HCT116 (cell line): Measurements from ENCODE around the gene SYAP1. TPM values are rescaled to one million over a fixed set of nuclear protein-coding genes. Genes with fewer than 3 reads are reported as not detected.

ENCODE experiments used
- ATAC-seq: fragments of 200-7000 bp; cut with Tn5 transposase; 2 replicates; pipeline ENCODE4 v1.9.1; 2020; ENCODE audit warnings: mild to moderate bottlenecking, moderate library complexity
- BruUV-seq: library from RNA; stranded (reverse); fragments of 400-500 nt; replicated peaks from 2 replicates; lab custom pipeline; 2021; lab: Mats Ljungman, UMichigan
- CTCF ChIA-PET: fragments of 300-600 bp; sonication (Branson Sonifier 250); formaldehyde crosslinking; loops from one replicate; lab custom pipeline; 2021; ENCODE audit warnings: antibody characterized with exemption; lab: Charles Lee
- POLR2A ChIA-PET: fragments of 300-600, 350-600 bp; sonication (Branson Sonifier 250); formaldehyde crosslinking; loops from one replicate; lab custom pipeline; 2021; ENCODE audit warnings: antibody characterized with exemption; lab: Charles Lee
- RAD21 ChIA-PET, 2 experiments: fragments of 300-600 bp; sonication (Branson Sonifier 250); formaldehyde crosslinking; loops; one replicate each; lab custom pipeline; 2023; ENCODE audit warnings: low total read pairs in 2 of 2; ENCODE audit not compliant: uncharacterized antibody in 2 of 2, unreplicated experiment in 2 of 2, low non-redundant PET in 1 of 2; lab: Charles Lee
- DNase-seq: peaks from one replicate; pipeline ENCODE4 v3.0.0-alpha.2; 2010; ENCODE audit warnings: low read depth, low spot score
- H2AFZ ChIP-seq: fragments of 200-600 bp; shearing (Covaris generic), sonication (generic); 2 replicates; pipeline ENCODE4 v1.6.1; 2017; ENCODE audit warnings: low read depth, mixed run types, mixed read lengths, antibody characterized with exemption, low read length; ENCODE audit not compliant: poor library complexity, severe bottlenecking
- H3K27ac ChIP-seq: 2 replicates; pipeline ENCODE4 v1.5.1; 2012; ENCODE audit warnings: low read depth, low read length
- H3K27me3 ChIP-seq: fragments of 200-600 bp; sonication (generic); 2 replicates; pipeline ENCODE4 v1.6.1; 2016; ENCODE audit warnings: mixed run types, low read length, mixed read lengths; ENCODE audit not compliant: insufficient read depth
- H3K36me3 ChIP-seq, 2 experiments: fragments of 200-500 bp in 1 of 2; fragments of 200-600 bp in 1 of 2; sonication (Bioruptor generic) in 1 of 2; sonication (generic) in 1 of 2; 2 replicates each; pipeline versions ENCODE4 v1.5.1 to v1.6.1; 2014 to 2016; ENCODE audit warnings: low read length in 2 of 2, inconsistent platforms in 1 of 2, mixed read lengths in 1 of 2, mixed run types in 1 of 2; ENCODE audit not compliant: insufficient read depth in 2 of 2, control insufficient read depth in 1 of 2
- H3K4me1 ChIP-seq, 2 experiments: fragments of 200-600 bp in 1 of 2; sonication (generic) in 1 of 2; 2 replicates each; pipeline versions ENCODE4 v1.5.1 to v1.6.1; 2012 to 2017; ENCODE audit warnings: low read length in 2 of 2, inconsistent platforms in 1 of 2, mild to moderate bottlenecking in 1 of 2, mixed read lengths in 1 of 2, mixed run types in 1 of 2, moderate library complexity in 1 of 2; ENCODE audit not compliant: insufficient read depth in 2 of 2, control insufficient read depth in 1 of 2
- H3K4me2 ChIP-seq: fragments of 200-600 bp; sonication (generic); 2 replicates; pipeline ENCODE4 v1.6.1; 2017; ENCODE audit warnings: mixed run types, low read length, mixed read lengths
- H3K4me3 ChIP-seq, 2 experiments: fragments of 200-600 bp in 1 of 2; sonication (generic) in 1 of 2; replicated peaks in 1 of 2; 2 replicates each; pipeline ENCODE4 v1.5.1; 2011 to 2016; ENCODE audit warnings: low read length in 2 of 2, control low read depth in 1 of 2, low read depth in 1 of 2, mild to moderate bottlenecking in 1 of 2, mixed read lengths in 1 of 2, mixed run types in 1 of 2
- H3K79me2 ChIP-seq: fragments of 200-600 bp; sonication (generic); 2 replicates; pipeline ENCODE4 v1.6.1; 2017; ENCODE audit warnings: mild to moderate bottlenecking, mixed run types, low read length, moderate library complexity, mixed read lengths; ENCODE audit not compliant: insufficient read depth
- H3K9ac ChIP-seq: fragments of 200-600 bp; sonication (generic); 2 replicates; pipeline ENCODE4 v1.6.1; 2016; ENCODE audit warnings: low read length, mixed read lengths
- H3K9me2 ChIP-seq: fragments of 200-600 bp; sonication (generic), shearing (Covaris generic); 2 replicates; pipeline ENCODE4 v1.6.1; 2017; ENCODE audit warnings: mixed run types, mild to moderate bottlenecking, moderate library complexity; ENCODE audit not compliant: insufficient read depth
- H3K9me3 ChIP-seq, 2 experiments: fragments of 200-500 bp in 1 of 2; fragments of 200-600 bp in 1 of 2; sonication (Bioruptor generic) in 1 of 2; sonication (generic) in 1 of 2; 2 replicates each; pipeline ENCODE4 v1.6.1; 2014 to 2017; ENCODE audit warnings: low read length in 2 of 2, mixed read lengths in 2 of 2, inconsistent platforms in 1 of 2, low read depth in 1 of 2, mild to moderate bottlenecking in 1 of 2, mixed run types in 1 of 2, moderate library complexity in 1 of 2; ENCODE audit not compliant: control insufficient read depth in 1 of 2, insufficient read depth in 1 of 2
- H4K20me1 ChIP-seq: fragments of 200-600 bp; sonication (generic), shearing (Covaris generic); 2 replicates; pipeline ENCODE4 v1.6.1; 2017; ENCODE audit warnings: mixed run types, mild to moderate bottlenecking, moderate library complexity; ENCODE audit not compliant: insufficient read depth
- EZH2 ChIP-seq: fragments of 200-600 bp; sonication (generic); IDR thresholded peaks from 2 replicates; pipeline ENCODE4 v1.6.1; 2017; ENCODE audit warnings: antibody characterized with exemption, mixed run types
- JUND ChIP-seq: IDR thresholded peaks from 2 replicates; pipeline ENCODE4 v1.6.1; 2012
- SIN3A ChIP-seq: IDR thresholded peaks from 2 replicates; pipeline ENCODE4 v1.6.1; 2012; ENCODE audit warnings: low read depth
- YY1 ChIP-seq: IDR thresholded peaks from 2 replicates; pipeline ENCODE4 v1.6.1; 2011; ENCODE audit warnings: low read length, low read depth, moderate library complexity, mild to moderate bottlenecking; ENCODE audit not compliant: insufficient replicate concordance; ENCODE audit errors: extremely low read depth
- ZFX ChIP-seq: fragments of 450-650 bp; IDR thresholded peaks from 2 replicates; pipeline ENCODE4 v1.6.1; 2017
- ZNF274 ChIP-seq: fragments of 200-500 bp; sonication (Bioruptor generic); IDR thresholded peaks from 2 replicates; pipeline ENCODE4 v1.6.1; 2014; ENCODE audit warnings: mild to moderate bottlenecking, low read depth, low read length, inconsistent platforms
- intact Hi-C: fragments of 100-400 bp; cut with micrococcal nuclease; formaldehyde crosslinking; loops from 2 replicates; pipeline ENCODE4 v1.10.0; 2022
- total RNA-seq: library from RNA; stranded (reverse); gene quantifications from one replicate; pipeline ENCODE4 v1.2.1, GENCODE V29; 2021; ENCODE audit not compliant: unreplicated experiment
- TF ChIP-seq, protein P1 (sequence below): IDR thresholded peaks from 2 replicates; pipeline ENCODE4 v1.6.1; 2012
- TF ChIP-seq, protein P2 (sequence below), 3 experiments: fragments of 200-600 bp in 1 of 3; sonication (generic) in 1 of 3; IDR thresholded peaks in 2 of 3; conservative IDR thresholded peaks in 1 of 3; 2 replicates each; pipeline ENCODE4 v1.5.1; 2012 to 2017; ENCODE audit warnings: low read depth in 2 of 3, low read length in 2 of 3, antibody characterized with exemption in 1 of 3, borderline replicate concordance in 1 of 3, control low read depth in 1 of 3, mild to moderate bottlenecking in 1 of 3, mixed read lengths in 1 of 3, mixed run types in 1 of 3, moderate library complexity in 1 of 3; ENCODE audit not compliant: insufficient read depth in 1 of 3
- TF ChIP-seq, protein P3 (sequence below): IDR thresholded peaks from 2 replicates; pipeline ENCODE4 v1.6.1; 2011; ENCODE audit warnings: mild to moderate bottlenecking, low read length, moderate library complexity; ENCODE audit not compliant: insufficient replicate concordance; ENCODE audit errors: extremely low read depth

Gene SYAP1
- total RNA-seq, 1 experiment from 2014 or later: 24.8 TPM

DNA sequence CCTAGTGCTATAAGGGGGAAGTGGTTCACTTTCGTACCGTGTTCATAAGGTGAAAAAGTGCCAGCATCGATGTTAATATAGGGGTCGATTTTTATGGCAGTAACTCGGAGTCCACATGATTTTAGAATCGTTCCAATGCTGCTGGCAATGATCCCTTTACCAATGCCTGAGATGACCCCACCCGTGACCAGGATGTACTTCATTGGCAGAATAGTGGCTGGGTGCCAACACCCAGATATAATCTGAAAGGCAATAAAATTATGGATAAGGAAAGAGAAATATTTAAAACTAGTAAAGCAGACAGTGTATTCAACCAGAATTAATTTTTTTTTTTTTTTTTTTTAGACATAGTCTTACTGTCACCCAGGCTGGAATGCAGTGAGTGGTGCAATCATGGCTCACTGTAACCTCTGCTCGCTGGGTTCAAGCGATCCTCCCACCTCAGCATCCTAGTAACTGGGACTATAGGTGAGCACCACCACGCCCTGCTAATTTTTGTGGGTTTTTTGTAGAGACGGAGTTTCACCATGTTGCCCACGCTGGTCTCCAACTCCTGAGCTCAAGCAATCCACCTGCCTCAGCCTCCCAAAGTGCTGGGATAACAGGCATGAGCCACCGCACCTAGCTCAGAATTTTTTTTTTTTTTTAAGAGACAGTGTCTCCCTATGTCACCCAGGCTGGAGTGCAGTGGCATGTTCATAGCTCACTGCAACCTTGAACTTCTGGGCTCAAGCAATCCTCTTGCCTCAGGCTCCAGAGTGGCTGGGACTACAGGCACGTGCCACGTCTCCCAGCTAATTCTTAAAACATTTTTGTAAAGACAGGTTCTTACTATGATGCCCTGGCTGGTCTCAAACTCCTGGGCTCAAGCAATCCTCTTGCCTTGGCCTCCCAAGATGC is 16.5 kb upstream of the SYAP1 start:
- ChIA-PET RAD21 (no interaction called here), POLR2A (interaction anchor here (0.7 kb wide), 1 partner anchor 180 kb away, joined by 3 read pairs; no protein-coding TSS in a partner anchor), CTCF (no interaction called here)
- BruUV-seq: no TSS peak
- Histone ChIP-seq H3K4me3 (no peak overlapping the region), H3K9me2 (no peaks in the 10 kb centered on the region), H3K79me2 (no peaks in the 10 kb centered on the region), H3K27me3 (no peaks in the 10 kb centered on the region), H3K27ac (no peak overlapping the region), H3K36me3 (no peaks in the 10 kb centered on the region; a peak in 1 of 4 replicates), H4K20me1 (no peaks in the 10 kb centered on the region), H3K4me2 (no peak overlapping the region), H3K4me1 (no peaks in the 10 kb centered on the region), H3K9ac (no peak overlapping the region), H2AFZ (no peak overlapping the region), H3K9me3 (no peaks in the 10 kb centered on the region)
- no peak for TF ChIP-seq ZFX
- no peak for TF ChIP-seq JUND
- TF ChIP-seq ZNF274: no peak
- TF ChIP-seq, protein P1, sequence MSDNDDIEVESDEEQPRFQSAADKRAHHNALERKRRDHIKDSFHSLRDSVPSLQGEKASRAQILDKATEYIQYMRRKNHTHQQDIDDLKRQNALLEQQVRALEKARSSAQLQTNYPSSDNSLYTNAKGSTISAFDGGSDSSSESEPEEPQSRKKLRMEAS: no peak
- no peak for TF ChIP-seq YY1
- TF ChIP-seq, protein P2, sequence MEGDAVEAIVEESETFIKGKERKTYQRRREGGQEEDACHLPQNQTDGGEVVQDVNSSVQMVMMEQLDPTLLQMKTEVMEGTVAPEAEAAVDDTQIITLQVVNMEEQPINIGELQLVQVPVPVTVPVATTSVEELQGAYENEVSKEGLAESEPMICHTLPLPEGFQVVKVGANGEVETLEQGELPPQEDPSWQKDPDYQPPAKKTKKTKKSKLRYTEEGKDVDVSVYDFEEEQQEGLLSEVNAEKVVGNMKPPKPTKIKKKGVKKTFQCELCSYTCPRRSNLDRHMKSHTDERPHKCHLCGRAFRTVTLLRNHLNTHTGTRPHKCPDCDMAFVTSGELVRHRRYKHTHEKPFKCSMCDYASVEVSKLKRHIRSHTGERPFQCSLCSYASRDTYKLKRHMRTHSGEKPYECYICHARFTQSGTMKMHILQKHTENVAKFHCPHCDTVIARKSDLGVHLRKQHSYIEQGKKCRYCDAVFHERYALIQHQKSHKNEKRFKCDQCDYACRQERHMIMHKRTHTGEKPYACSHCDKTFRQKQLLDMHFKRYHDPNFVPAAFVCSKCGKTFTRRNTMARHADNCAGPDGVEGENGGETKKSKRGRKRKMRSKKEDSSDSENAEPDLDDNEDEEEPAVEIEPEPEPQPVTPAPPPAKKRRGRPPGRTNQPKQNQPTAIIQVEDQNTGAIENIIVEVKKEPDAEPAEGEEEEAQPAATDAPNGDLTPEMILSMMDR (IDR thresholded peaks at IDR 0.05 in 2 of 3, conservative IDR thresholded peaks at IDR 0.05 in 1 of 3; ENCODE audit: borderline replicate concordance in 1 of 3, insufficient read depth in 1 of 3, low read depth in 2 of 3, low read length in 2 of 3): no peak
- TF ChIP-seq, protein P3, sequence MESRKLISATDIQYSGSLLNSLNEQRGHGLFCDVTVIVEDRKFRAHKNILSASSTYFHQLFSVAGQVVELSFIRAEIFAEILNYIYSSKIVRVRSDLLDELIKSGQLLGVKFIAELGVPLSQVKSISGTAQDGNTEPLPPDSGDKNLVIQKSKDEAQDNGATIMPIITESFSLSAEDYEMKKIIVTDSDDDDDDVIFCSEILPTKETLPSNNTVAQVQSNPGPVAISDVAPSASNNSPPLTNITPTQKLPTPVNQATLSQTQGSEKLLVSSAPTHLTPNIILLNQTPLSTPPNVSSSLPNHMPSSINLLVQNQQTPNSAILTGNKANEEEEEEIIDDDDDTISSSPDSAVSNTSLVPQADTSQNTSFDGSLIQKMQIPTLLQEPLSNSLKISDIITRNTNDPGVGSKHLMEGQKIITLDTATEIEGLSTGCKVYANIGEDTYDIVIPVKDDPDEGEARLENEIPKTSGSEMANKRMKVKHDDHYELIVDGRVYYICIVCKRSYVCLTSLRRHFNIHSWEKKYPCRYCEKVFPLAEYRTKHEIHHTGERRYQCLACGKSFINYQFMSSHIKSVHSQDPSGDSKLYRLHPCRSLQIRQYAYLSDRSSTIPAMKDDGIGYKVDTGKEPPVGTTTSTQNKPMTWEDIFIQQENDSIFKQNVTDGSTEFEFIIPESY: no peak
- TF ChIP-seq SIN3A: no peak
- no peak for TF ChIP-seq EZH2
- intact Hi-C loops: no loop called here
- ATAC-seq: no peak
- DNase-seq: no peak
